GM23338 (cell line): ENCODE measurements around the gene UMODL1. TPM values are rescaled to one million over a fixed set of nuclear protein-coding genes. Genes with fewer than 3 reads are reported as not detected.

ENCODE experiments used
- ATAC-seq: fragments of 200-7000 bp; cut with Tn5 transposase; 3 replicates; pipeline ENCODE4 v1.9.1; 2020
- DNase-seq: peaks from one replicate; pipeline ENCODE4 v3.0.0-alpha.2; 2015; ENCODE audit warnings: low spot score
- H2AFZ ChIP-seq: fragments of 200-600 bp; sonication (generic); 2 replicates; pipeline ENCODE4 v1.8.0; 2016; ENCODE audit warnings: antibody characterized with exemption, mild to moderate bottlenecking, moderate library complexity
- H3F3A ChIP-seq: fragments of 200-600 bp; sonication (generic); replicated peaks from 2 replicates; pipeline ENCODE4 v1.8.0; 2017; ENCODE audit warnings: antibody characterized with exemption, mixed run types, low read depth
- H3K27ac ChIP-seq: fragments of 200-600 bp; sonication (generic); 2 replicates; pipeline ENCODE4 v1.6.1; 2016; ENCODE audit warnings: low read depth
- H3K27me3 ChIP-seq: fragments of 200-600 bp; sonication (generic); 2 replicates; pipeline ENCODE4 v1.8.0; 2016; ENCODE audit warnings: mild to moderate bottlenecking, mixed run types, moderate library complexity; ENCODE audit not compliant: insufficient read depth
- H3K36me3 ChIP-seq: fragments of 200-600 bp; sonication (generic); 2 replicates; pipeline ENCODE4 v1.8.0; 2016; ENCODE audit warnings: mild to moderate bottlenecking; ENCODE audit not compliant: insufficient read depth
- H3K4me1 ChIP-seq: fragments of 200-600 bp; sonication (generic); 2 replicates; pipeline ENCODE4 v1.8.0; 2016; ENCODE audit warnings: mild to moderate bottlenecking, moderate library complexity; ENCODE audit not compliant: insufficient read depth
- H3K4me2 ChIP-seq: fragments of 200-600 bp; sonication (generic); 2 replicates; pipeline ENCODE4 v1.7.1; 2017; ENCODE audit warnings: mixed run types
- H3K4me3 ChIP-seq: fragments of 200-600 bp; sonication (generic); 2 replicates; pipeline ENCODE4 v1.6.1; 2016; ENCODE audit warnings: mixed run types
- H3K79me2 ChIP-seq: fragments of 200-600 bp; sonication (generic); replicated peaks from 2 replicates; pipeline ENCODE4 v1.8.0; 2017; ENCODE audit warnings: mild to moderate bottlenecking; ENCODE audit not compliant: insufficient read depth
- H3K9me2 ChIP-seq: fragments of 200-600 bp; sonication (generic); 2 replicates; pipeline ENCODE4 v1.8.0; 2017; ENCODE audit not compliant: insufficient read depth
- H4K20me1 ChIP-seq: fragments of 200-600 bp; sonication (generic); replicated peaks from 2 replicates; pipeline ENCODE4 v1.8.0; 2017; ENCODE audit warnings: mild to moderate bottlenecking; ENCODE audit not compliant: insufficient read depth
- H3K27ac Mint-ChIP-seq: 2 replicates; pipeline ENCODE4 v1.8.0; 2020; ENCODE audit warnings: inconsistent platforms, mild to moderate bottlenecking, moderate library complexity, mixed read lengths
- H3K27me3 Mint-ChIP-seq: 3 replicates; pipeline ENCODE4 v1.8.0; 2022; ENCODE audit warnings: low read depth, mild to moderate bottlenecking, moderate library complexity, mixed read lengths, inconsistent platforms; ENCODE audit not compliant: insufficient read depth, poor library complexity
- H3K36me3 Mint-ChIP-seq: 3 replicates; pipeline ENCODE4 v1.8.0; 2021; ENCODE audit warnings: low read depth, mild to moderate bottlenecking, inconsistent platforms, moderate library complexity, mixed read lengths
- H3K4me1 Mint-ChIP-seq: 3 replicates; pipeline ENCODE4 v1.8.0; 2020; ENCODE audit warnings: mild to moderate bottlenecking, inconsistent platforms, mixed read lengths
- H3K4me3 Mint-ChIP-seq: 3 replicates; pipeline ENCODE4 v1.8.0; 2021; ENCODE audit warnings: moderate library complexity, mild to moderate bottlenecking, inconsistent platforms, mixed read lengths
- H3K9me3 Mint-ChIP-seq: 3 replicates; pipeline ENCODE4 v1.8.0; 2020; ENCODE audit warnings: moderate library complexity, mild to moderate bottlenecking, inconsistent platforms, mixed read lengths
- EZH2 ChIP-seq: fragments of 200-600 bp; sonication (generic); IDR thresholded peaks from one replicate; pipeline ENCODE4 v1.8.0; 2017; ENCODE audit warnings: antibody characterized with exemption, mild to moderate bottlenecking, low read depth; ENCODE audit not compliant: unreplicated experiment
- JUNB ChIP-seq: IDR thresholded peaks from one replicate; pipeline ENCODE4 v1.6.1; 2016; ENCODE audit warnings: antibody characterized with exemption; ENCODE audit not compliant: unreplicated experiment
- ZNF462 ChIP-seq: fragments of 250-450 bp; sonication (Bioruptor Pico); IDR thresholded peaks from 2 replicates; pipeline ENCODE4 v1.5.0; 2020; ENCODE audit warnings: mild to moderate bottlenecking, moderate library complexity
- polyA plus RNA-seq: library from polyadenylated mRNA; unstranded; fragments of >200 nt; fragmentation: Nextera tagmentation; extraction: Ambion mirVana; gene quantifications from 2 replicates; pipeline ENCODE4 v1.2.1, GENCODE V29; 2016
- total RNA-seq: library from RNA; depleted of rRNA; stranded (reverse); fragments of >200 nt; shearing (Covaris generic); gene quantifications from 2 replicates; pipeline ENCODE4 v1.2.3, GENCODE V29; 2014

Gene UMODL1
- total and polyA plus RNA-seq, 2 experiments from 2014 or later, result not detected

DNA sequence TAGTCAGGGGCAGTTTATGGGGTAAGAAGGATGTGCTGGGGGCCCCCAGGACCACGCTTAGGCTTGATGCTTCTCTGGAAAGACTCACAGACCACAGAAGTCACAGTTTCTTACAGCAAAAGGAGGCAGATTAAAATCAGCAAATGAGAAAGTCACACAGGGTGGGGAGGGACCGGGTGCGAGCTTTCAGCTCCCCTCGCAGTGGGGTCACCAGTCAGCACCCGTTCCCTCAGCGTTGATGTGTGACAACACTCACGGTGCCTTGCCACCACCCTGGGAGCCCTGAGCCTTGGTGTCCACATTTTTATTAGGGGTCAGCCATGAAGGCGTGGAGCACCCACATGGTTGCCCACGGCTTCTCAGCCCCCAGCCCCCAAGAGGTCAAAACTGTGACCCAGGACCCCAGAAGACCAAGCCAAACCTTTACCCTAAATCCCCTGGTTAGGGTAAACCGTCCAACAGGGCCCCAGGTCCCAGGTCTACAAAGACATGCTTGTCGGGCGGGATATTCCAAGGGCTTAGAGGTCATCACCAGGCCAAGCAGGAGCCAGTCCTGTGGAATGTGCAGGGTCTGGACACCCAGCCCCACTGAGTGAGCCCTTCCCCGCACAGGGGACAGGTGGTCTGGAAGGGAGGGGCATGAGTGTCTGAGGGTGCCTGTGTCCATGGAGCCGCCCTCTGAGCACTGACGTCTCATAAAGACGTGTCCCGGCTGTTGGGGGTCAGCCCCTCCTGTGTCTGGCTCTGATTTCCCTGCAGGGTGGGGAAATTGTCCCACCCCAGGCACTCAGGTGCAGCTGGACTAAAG lies 83.3 kb downstream of the UMODL1 start:
- no peaks in the 10 kb centered on the region for H3K9me2 ChIP-seq
- no peak overlapping the region for H3K27ac Mint-ChIP-seq
- no peak overlapping the region for H3K4me3 Mint-ChIP-seq
- H3K4me3 ChIP-seq, result no peak overlapping the region
- no peaks in the 10 kb centered on the region for H3K79me2 ChIP-seq
- H4K20me1 ChIP-seq, result no peaks in the 10 kb centered on the region
- H3K36me3 ChIP-seq, result no peaks in the 10 kb centered on the region
- H3K4me2 ChIP-seq, result no peak overlapping the region
- no peak for DNase-seq
- H3K4me1 Mint-ChIP-seq, result peaks cover 5% of the 10 kb centered on the region; the same call in 2 of the 3 replicates
- no peak for ATAC-seq
- TF ChIP-seq EZH2 (no peak), ZNF462 (CRISPR knock-in tag) (no peak), JUNB (no peak)
- no peaks in the 10 kb centered on the region for H3K9me3 Mint-ChIP-seq
- H3K27me3 Mint-ChIP-seq, result peaks cover 4% of the 10 kb centered on the region
- H2AFZ ChIP-seq, result no peak overlapping the region
- no peaks in the 10 kb centered on the region for H3K36me3 Mint-ChIP-seq
- H3K4me1 ChIP-seq, result no peaks in the 10 kb centered on the region
- no peaks in the 10 kb centered on the region for H3F3A ChIP-seq
- H3K27ac ChIP-seq, result no peak overlapping the region
- H3K27me3 ChIP-seq, result no peaks in the 10 kb centered on the region
